GM21515 (cell line): ENCODE data around the gene TNIK.
A peak's percentile ranks its signal among the peaks of the same experiment; 100 is the strongest.
"Not testable (repeated sequence)": the region's sequence is repeated elsewhere in the genome, so short reads cannot be mapped to it uniquely, and the experiment has no call there.

Source experiments
- ATAC-seq: cut with Tn5 transposase; IDR thresholded peaks from one replicate; pipeline ENCODE4 v1.9.1; 2021; ENCODE audit not compliant: unreplicated experiment

The TNIK gene

DNA sequence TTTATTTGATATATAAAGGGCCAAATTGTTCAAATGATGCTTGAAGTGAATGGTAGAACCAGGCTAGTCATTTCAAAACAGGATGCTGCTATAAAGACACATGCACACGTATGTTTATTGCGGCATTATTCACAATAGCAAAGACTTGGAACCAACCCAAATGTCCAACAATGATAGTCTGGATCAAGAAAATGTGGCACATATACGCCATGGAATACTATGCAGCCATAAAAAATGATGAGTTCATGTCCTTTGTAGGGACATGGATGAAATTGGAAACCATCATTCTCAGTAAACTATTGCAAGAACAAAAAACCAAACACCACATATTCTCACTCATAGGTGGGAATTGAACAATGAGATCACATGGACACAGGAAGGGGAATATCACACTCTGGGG lies 172.4 kb downstream of the TNIK start:
- not testable (repeated sequence) for ATAC-seq

DNA sequence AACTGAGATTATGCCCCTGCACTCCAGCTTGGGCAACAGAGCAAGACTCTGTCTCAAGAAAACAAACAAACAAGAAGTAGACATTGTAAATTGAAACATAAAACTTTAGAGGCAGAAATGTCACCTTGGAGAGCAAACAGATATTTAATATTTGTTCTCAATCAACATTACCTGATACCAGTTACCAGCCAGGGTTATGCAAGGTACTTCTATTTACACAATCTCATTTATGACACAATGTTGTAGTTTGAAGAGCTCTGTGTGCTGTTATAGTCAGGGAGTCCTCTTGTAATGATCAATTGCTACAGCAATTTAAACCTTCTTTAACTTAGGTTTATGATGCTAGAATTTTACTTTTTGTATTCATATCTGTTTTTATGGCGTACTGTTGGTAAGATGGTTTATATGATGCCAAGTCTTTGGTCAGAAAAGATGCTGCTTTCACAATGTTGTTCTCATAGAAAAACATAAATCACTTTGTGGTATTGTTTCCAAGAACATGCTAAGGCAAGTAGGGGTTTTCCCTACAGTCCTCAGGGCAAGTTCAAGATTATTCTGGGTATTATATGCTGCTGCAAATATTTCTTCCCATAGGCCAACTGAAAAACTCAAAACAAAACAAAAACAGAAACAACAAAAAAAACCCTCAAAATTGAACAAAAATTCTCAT lies 173.5 kb downstream of the TNIK start:
- peak; percentile 47 for ATAC-seq

DNA sequence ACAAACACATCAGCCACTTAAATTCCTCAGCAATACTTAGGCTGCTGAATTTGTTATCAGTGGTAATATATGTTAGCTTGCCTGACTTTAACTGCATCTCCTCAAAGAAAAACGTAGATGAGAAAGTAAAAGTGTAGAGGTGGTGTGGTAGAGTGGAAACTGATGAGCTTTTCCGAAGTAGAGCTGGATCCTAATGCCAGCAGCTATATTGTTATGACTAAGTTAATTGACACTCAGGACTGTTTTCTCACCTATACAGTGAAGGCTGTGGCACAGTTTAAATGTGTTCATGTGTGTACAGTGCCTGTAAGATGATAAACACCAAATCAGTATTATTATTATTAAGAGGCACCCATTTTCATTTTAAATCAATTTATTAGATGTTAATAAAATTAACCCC lies 174.9 kb downstream of the TNIK start:
- peak; percentile 34 for ATAC-seq

DNA sequence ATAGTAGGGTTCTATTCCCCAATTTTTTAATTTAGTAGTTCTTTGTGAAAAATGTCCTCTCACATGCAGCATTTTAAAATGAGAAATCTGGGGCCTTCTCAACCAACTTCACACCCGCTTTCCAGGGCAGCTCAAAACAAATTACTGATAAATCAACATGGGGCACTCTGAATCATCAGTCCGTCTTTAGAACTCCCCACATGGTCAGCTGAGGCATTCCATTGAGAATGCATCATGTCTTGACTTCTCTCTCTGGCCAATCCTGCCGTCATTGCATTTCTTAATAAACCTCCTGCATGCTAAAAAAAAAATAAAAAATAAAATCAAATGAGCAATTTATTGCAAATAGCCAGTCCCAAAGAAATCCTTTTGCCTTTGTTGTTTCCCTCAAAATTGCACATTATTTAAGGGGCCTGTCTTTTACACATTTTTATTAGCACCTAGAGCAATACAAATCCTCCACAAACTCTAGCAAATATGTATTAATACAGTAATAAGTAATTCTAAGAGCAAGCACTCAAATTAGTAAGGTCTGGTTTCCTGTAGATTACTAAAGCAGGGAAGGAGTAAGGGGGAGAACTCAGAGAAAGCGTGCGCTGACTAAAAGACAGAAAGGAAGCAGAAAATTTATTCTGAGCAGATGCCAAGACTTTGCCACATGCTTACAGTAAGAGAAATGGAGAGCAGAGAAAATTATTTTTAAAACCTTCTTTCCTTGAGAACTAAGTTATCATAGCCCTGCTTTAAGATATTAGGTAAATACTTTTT lies 175.7 kb downstream of the TNIK start:
- peak; percentile 43 for ATAC-seq

DNA sequence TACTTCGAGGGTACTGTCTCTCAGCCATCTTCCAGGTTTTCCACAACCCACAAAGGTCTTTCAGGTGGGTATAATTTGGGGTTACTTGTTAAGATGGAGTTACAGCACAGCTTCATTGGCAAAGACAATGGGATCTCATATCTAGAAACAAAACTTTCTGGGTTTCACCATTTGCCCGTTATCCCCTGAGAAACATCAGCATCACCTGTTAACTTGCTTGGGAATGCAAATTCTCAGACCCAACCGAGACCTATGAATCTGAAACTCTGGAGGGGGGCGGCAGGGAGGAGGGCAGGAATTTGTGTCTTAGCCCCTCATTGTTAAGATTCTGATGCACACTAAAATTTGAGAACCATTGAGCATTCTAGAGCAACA lies 176.4 kb downstream of the TNIK start:
- no peak for ATAC-seq

DNA sequence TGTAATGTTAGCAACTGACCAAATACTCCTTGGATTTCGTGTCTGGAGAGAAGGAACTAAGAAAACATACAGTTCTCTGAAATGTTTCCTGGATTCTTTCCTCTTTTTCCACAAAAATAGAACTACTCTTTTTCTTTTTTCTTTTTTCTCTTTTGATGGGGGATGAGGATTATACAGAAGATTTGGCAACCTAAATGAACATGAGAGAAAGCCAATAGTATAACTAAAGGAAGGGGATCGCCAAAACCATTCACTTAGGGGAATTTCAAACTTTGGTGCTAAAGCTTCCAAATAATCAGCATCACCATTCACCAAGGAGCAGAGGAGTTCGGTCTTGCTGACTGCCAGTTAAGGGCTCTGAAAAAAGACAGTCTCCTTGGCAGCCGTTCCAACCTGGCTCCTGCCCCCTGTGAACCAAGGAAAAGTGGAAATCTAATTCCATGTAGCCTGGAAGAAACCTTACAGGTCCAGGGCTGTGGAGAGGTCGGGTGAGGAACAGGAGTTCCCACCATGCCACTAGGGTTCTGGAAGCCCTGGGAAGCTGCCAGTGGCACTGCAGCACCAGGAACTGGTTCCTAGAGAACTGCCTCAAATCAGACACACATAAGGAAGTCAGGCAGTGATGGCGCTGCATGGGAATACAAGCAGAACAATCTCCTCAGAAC lies 176.9 kb downstream of the TNIK start:
- no peak for ATAC-seq

DNA sequence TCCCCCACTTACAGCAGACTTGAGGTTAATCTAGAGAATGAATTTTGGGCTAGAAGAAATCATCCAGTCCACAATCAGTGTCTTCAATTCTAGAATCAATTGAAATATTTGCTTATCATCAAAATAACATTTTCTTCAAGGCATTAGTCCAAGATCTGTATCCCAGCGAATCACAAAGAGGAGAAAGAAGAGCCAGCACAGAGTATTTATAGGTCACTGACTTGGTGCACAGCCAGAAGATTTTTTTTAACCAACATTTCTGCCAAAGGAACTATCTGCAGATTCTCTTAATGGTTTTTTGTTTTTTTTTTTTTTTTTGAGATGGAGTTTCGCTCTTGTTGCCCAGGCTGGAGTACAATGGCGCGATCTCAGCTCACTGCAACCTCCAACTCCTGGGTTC lies 178.2 kb downstream of the TNIK start:
- ATAC-seq: no peak

DNA sequence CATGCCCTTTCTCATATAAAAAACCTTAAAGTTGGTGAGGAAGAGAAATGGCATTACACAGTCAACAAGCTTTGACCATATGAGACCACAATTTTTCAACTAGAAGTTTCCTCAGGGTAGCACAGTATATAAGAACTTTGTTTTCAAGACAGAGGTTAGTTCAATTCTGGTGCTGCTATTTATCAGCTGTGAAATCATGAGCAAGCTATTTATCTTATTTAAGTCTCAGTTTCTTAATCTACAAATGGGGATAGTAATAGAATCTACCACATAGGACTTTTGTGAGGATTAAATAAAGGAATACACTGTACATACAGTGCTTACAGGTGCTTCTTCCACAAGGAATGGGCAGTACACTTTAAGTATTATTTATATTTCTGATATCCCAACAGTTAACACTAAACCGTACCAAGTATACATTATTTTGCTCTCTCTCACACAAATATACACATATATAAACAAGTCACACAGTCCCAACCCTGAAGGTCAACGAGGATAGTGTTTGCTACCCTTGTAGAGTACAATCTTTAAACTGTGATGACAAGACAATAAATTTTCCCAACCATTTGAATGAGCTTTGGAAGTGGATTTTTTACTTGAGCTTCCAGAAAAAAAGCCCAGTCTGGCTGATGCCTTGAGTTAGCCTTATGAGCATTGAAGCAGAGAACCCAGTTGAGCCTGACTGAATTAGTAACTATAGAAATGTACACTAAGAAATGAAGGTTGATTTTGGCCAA lies 178.8 kb downstream of the TNIK start:
- ATAC-seq: no peak

DNA sequence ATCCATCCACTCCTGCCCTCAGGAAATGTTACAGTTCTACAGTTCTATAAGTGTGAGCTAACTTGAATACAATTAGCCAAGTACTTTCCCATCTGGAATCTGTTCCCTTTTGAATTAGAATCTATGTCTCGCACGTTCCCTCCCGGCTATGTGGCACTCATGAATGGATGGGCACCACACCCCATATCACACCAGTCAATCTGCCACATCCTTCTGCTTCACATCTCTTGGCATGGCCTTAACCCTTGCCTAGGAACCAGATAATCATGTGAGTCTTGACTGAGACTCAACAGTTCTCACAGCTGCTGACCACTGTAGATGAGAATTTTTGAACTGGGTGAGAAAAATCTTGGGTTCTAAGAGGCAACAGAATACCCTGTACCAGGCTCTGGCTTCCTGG lies 180.2 kb downstream of the TNIK start:
- no peak for ATAC-seq

DNA sequence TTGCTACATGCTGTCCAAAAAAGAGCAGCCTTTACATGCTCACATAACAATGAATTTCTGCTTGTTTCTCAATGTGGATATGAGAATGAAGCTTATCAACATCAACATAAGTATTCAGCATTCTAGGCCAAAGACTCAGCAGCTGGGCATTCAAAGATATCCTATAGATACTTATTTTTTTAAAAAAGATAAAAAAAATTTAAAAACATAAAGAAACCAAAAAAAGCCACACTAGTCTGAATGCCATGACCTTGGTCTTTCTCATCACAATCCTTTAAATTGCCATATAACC lies 182.0 kb downstream of the TNIK start:
- no peak for ATAC-seq

DNA sequence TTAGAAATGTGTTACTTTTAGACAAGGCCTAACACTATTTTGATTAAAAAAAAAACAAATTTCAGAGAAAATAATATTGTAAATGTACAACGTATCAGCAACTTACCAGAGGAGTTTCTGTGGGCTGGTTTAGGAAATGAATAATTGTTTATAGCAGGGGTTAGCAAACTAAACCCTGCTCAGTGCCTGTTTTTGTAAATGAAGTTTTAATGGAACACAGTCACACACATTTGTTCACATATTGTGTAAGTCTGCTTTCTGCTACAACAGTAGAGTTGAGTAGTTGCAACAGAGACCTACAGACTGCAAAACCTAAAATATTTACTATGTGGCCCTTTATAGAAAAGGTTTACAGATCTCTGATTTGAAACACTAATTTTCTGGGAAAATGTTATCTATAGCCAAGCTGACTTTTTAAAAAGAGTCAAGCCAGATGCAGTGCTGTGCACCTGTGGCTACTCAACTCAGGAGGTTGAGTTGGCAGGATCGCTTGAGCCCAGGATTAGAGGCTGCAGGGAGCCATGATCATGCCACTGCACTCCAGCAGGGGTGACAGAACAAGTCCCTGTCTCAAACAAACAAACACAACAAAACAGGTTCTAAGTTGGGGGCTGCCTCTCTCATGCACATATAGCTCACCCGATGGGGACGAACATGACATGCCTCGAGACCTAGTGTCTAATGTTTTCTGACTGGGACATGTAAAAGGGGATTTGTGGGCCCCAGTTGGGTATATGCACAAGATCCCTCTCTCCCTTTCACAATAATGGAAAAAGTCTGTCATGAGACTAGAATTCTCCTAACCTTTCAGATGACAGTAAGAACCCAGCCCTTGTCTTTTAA lies 182.5 kb downstream of the TNIK start:
- ATAC-seq: no peak

DNA sequence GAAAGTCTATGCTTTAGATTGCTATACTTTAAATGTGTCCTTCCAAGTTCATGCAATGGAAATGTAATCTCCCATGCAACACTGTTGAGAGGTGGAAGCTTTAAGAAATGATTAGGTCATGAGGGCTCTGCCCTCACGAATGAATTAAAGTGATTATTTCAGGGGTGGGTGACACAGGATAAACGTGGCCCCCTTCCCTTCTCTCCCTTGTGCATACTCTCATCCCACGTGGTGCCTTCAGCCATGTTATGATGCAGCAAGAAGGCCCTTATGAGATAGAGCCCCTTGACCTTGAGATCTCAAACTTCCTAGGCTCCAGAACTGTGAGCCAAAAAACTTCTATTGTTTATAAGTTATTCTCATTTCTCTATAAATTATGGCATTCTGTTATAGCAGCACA lies 183.3 kb downstream of the TNIK start:
- ATAC-seq: no peak

DNA sequence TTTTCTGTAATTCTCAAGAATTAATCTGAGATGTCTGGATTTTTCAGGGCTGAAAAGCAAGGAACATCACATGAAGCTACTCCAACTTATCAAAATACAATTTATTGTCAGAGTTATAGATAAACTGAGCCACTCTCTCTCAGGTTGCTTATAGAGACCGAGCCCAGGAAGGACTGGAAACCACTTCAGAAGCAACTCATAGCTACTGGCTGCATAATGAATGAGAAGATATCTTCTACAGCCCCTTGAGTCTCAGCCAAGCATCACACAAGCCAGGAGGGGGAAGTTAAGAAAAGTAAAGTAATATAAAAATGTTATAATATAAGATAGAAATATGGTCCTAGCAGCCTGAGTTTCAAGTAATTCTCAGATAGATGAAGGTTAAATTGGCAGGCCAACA lies 186.0 kb downstream of the TNIK start:
- ATAC-seq: no peak

DNA sequence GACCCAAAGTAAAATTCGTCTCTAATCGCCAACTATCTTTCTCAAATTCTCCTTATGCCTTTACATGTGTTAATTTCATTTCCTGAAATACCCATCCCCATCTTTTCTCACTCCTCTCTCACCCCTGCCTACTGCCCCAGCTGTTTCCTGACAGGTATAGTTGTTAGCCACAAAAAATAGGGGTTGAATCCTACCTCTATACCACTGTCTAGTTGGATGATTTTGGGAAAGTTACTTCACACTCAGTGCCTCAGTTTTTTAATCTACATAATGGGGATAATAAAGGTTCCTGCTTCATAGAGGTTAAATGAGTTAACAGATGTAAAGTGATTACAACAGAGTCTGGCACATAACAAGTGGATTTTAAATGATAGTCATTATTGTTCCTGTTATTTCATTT lies 189.7 kb downstream of the TNIK start:
- no peak for ATAC-seq

DNA sequence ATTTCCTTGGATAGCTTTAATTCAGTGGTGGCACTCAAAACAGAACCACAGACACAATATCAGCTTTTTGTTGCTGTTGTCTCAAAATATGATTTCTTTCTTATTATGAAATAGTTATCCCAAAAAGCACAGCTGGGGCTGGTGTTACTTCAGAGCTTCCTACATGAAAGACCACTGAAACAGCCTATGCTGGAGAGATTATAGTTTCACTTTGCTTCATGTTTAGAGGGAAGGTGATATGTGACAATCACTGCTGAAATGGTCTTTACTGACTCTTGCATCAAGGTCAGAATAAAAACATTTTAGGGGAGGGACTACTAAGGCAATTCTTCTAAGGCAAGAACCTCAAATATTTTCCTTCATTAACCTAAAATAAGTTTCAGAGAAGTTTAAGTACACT lies 190.7 kb downstream of the TNIK start:
- ATAC-seq: peak; percentile 48

DNA sequence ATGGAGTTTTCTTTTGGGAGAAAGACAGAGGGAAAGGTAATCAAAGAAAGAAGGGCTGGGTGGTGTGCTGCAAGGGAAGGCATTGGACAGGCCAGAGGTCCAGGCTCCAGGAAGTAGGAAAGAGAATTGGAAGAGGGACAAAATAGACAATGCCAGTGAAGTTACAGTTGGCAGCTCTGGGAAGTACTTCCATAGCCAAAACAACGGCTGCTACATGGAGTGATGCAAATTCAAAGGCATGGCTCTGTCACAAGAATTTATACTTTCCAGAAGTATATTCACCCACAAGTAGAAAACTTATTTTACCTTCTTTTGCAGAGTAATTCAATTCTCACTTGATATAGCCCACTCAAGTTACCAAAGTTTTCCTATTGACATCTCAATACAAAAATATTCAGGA lies 191.5 kb downstream of the TNIK start:
- ATAC-seq: no peak

DNA sequence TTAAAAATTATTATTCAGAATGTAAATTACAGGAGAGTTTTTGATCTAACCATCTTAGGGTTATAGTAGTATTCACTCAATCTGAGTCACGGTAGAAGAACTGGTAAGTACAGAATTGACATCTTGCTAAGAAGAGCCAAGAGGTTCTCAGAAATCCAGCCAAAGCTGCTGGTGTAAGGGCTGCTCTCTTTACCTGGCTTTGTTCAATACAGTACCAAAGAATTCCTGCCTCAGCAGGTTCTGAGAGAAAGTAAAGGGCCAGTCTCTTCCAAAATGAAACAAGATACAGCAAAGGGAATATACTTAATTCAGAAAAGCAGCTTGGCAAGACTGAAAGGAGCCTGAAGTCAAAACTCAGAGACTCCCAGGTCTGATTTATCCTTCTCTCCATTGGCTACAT lies 193.1 kb downstream of the TNIK start:
- ATAC-seq: no peak

DNA sequence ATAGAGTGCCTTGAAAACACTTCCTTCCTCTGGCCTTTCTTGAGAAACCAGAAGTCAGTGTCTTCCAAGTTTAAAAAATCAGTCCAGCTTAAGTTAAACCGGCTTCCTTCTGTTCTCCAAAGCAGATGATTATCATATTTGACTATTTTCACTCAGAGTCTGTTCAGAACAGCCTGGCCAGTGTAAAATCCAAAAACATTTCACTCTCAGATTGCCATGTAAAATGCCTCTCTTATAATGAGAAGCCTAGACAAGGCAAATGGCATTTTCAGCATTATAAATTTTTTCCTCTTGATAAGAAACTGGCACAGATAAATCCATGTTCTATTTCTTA lies 193.5 kb downstream of the TNIK start:
- no peak for ATAC-seq

DNA sequence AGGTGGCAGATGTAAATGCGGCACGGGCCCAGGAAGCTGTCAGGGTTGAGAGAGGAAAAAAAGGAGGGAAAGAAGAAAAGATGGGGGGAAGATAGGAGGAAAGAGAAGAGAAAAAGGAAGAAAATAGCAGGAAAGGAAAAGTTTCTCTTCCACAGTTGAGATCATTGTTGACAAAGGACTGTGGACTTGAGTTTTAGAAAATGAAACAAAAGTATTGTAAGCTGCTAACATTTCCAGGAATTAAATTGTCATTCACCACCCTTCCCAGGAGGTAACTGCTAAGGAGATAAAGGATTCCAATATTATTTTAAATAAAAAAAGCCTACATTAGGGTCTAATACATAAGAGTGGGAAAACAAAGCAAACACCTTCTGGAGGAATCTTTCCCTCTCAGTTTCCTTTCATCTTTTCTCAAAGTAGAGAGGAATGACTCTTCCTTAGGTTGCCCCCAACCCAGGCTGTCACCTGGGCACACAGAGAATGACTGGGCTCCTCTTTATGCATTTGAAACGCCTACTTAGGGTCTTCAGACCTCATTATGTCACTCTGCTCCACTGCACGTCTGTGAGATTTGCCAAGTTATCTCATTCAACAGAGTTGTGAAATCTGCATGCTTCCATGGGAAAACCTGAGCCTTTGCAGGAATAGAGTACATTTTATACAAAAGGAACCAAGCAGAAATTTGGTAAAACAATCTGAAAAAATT lies 194.0 kb downstream of the TNIK start:
- ATAC-seq: no peak

DNA sequence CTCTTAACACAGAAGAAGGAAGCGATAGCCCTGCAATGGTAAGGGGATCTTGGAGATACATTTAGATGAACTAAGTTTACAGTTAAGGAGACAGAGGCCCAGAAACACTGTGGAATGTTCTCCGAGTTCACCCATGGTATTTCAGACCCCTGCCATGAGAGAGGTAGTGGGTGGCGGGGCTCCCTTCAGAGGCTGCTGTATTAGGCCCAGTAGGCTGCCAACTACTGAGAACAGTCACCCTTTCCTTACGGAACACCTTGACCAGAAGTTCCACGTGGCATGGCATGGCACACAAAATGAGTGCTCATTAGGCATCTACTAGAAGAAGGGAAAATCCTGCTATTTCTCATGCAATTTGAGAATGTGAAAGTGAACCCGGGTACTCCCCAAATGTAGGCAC lies 195.4 kb downstream of the TNIK start:
- no peak for ATAC-seq

DNA sequence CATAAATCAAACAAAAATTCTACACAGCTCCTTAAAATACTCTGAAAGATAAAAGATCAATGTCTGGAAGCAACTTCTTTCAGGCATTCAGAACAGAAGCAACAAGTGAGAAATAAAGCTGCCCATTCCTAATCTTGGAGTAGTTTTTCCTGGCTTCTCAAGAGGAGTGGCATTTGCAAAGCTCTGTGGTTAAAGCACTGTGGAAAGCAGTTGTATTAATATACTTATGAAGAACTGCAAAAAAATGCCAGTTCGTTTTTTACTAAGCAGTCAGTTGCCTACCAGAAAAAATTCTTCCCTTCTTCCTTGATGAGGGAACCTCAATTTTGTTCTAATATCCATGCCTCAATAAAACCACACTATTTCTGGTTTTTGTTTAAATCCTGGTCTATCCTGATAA lies 197.8 kb downstream of the TNIK start:
- no peak for ATAC-seq
